Adrenal gland (tissue), 12 donors: ENCODE results near the gene ROCK2. TPM values are rescaled to one million over a fixed set of nuclear protein-coding genes. Genes with fewer than 3 reads are reported as not detected.

Experiments
- DNase-seq, 7 donors: peaks; one replicate each; pipeline ENCODE4 v3.0.0-alpha.2; 2019 to 2020
- H3K27ac ChIP-seq, 5 donors: fragments of 200-600 bp; sonication (generic) in 4 of 5; 1 replicate in 3 of 5; 2 replicates in 2 of 5; pipeline versions ENCODE4 v1.5.1 to v1.8.0; 2016 to 2020; ENCODE audit warnings: mild to moderate bottlenecking in 1 of 5
- H3K27me3 ChIP-seq: fragments of 200-600 bp; 2 replicates; pipeline ENCODE4 v1.8.0; 2021
- H3K36me3 ChIP-seq, 2 donors: fragments of 200-600 bp; replicated peaks in 1 of 2; 1 replicate in 1 of 2; 2 replicates in 1 of 2; pipeline versions ENCODE4 v1.5.1 to v1.8.0; 2018 to 2022
- H3K4me1 ChIP-seq, 2 donors: fragments of 200-600 bp; replicated peaks in 1 of 2; 1 replicate in 1 of 2; 2 replicates in 1 of 2; pipeline versions ENCODE4 v1.5.1 to v1.8.0; 2018 to 2021
- H3K4me3 ChIP-seq, 4 donors: fragments of 200-600 bp; sonication (generic) in 3 of 4; one replicate each; pipeline ENCODE4 v1.5.1; 2016 to 2018
- H3K9me3 ChIP-seq, 3 donors: fragments of 200-600 bp; sonication (generic) in 1 of 3; replicated peaks in 1 of 3; 1 replicate in 2 of 3; 2 replicates in 1 of 3; pipeline versions ENCODE4 v1.5.1 to v1.8.0; 2016 to 2021
- POLR2A ChIP-seq, 2 donors: fragments of 450-650 bp; IDR thresholded peaks; one replicate each; pipeline ENCODE4 v1.6.1; 2017; ENCODE audit warnings: antibody characterized with exemption in 2 of 2, mild to moderate bottlenecking in 2 of 2, moderate library complexity in 1 of 2
- WGBS, 4 donors: extraction: QIAGEN DNeasy Blood & Tissue Kit in 2 of 4; methylation state at CpG; one replicate each; pipeline versions ENCODE4 v1.1.5 to v1.1.7; 2013 to 2017; 5-methylcytosine and 5-hydroxymethylcytosine counted together
- intact Hi-C, 2 donors: fragments of 100-400 bp; cut with DNase I; formaldehyde crosslinking; loops; one replicate each; pipeline versions ENCODE4 v1.14.1 to v1.15.0; 2022 to 2023
- polyA plus RNA-seq, 3 donors: library from polyadenylated mRNA; stranded (reverse); fragments of 200-250 nt in 2 of 3; fragments of 350-450 nt in 1 of 3; fragmentation: Illumina TruSeq in 1 of 3; extraction: RNeasy Lipid Tissue Mini Kit (QIAGEN cat#74804) in 1 of 3; gene quantifications; one replicate each; pipeline ENCODE4 v1.2.3, GENCODE V29; 2013 to 2014
- total RNA-seq, 9 donors: library from RNA; depleted of rRNA in 4 of 9; stranded (reverse); fragments of >200 nt in 4 of 9; fragments of 120-200 nt in 1 of 9; fragmentation: NEBNext Ultra II Directional in 1 of 9; extraction: Animal tissue kit (Norgen Biotek cat#: 25700) in 1 of 9; gene quantifications; one replicate each; pipeline versions ENCODE4 v1.1.0 to v1.2.4, GENCODE V29; 2013 to 2023
- TF ChIP-seq, protein P1 (sequence below), 6 experiments: fragments of 450-650 bp in 4 of 6; fragments of 200-600 bp in 2 of 6; sonication (generic) in 1 of 6; IDR thresholded peaks; 1 replicate in 5 of 6; 2 replicates in 1 of 6; pipeline versions ENCODE4 v1.5.1 to v1.8.0; 2016 to 2021; ENCODE audit warnings: antibody characterized with exemption in 6 of 6, mild to moderate bottlenecking in 2 of 6, moderate library complexity in 1 of 6
- donor health status: healthy with polysubstance abuse.
- donor health status: Bipolar disorder and iron deficiency.
- donor health status: DM: yes; HTN: yes; CAD: no.
- donor health status: DM: no; HTN: no; CAD: no.
- donor health status: DM: no; HTN: no; CAD: no.
- donor health status: DM: yes; HTN: yes; CAD: no.

ROCK2 gene
- total and polyA plus RNA-seq, 12 donors = 5.0 to 46.6 (median 26.2) TPM

- H3K9me3 ChIP-seq = no peaks in the 10 kb centered on the region
- 89 to 94% (median 92%) methylated on average over 6 of the region's 6 CpGs for WGBS, 4 donors
- H3K36me3 ChIP-seq = no peaks in the 10 kb centered on the region
- intact Hi-C loops = loop anchor here in 1 of 2 donors (5.0 to 10.0 kb wide), 2 partner anchors 68 to 105 kb away; no protein-coding TSS in a partner anchor
- no peak for TF ChIP-seq POLR2A (IDR thresholded peaks at IDR 0.05)
- TF ChIP-seq, protein P1, sequence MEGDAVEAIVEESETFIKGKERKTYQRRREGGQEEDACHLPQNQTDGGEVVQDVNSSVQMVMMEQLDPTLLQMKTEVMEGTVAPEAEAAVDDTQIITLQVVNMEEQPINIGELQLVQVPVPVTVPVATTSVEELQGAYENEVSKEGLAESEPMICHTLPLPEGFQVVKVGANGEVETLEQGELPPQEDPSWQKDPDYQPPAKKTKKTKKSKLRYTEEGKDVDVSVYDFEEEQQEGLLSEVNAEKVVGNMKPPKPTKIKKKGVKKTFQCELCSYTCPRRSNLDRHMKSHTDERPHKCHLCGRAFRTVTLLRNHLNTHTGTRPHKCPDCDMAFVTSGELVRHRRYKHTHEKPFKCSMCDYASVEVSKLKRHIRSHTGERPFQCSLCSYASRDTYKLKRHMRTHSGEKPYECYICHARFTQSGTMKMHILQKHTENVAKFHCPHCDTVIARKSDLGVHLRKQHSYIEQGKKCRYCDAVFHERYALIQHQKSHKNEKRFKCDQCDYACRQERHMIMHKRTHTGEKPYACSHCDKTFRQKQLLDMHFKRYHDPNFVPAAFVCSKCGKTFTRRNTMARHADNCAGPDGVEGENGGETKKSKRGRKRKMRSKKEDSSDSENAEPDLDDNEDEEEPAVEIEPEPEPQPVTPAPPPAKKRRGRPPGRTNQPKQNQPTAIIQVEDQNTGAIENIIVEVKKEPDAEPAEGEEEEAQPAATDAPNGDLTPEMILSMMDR (IDR thresholded peaks at IDR 0.05) = no peak
- DNase-seq = no peak
- H3K27ac ChIP-seq = no peak overlapping the region
- H3K4me3 ChIP-seq = no peak overlapping the region
- no peaks in the 10 kb centered on the region for H3K27me3 ChIP-seq
- H3K4me1 ChIP-seq = peaks cover 4 to 47% of the 10 kb centered on the region in 2 donors
These were observed 4.8 kb downstream of the ROCK2 start for GRCh38 chr2:11339508-11340083.

DNA sequence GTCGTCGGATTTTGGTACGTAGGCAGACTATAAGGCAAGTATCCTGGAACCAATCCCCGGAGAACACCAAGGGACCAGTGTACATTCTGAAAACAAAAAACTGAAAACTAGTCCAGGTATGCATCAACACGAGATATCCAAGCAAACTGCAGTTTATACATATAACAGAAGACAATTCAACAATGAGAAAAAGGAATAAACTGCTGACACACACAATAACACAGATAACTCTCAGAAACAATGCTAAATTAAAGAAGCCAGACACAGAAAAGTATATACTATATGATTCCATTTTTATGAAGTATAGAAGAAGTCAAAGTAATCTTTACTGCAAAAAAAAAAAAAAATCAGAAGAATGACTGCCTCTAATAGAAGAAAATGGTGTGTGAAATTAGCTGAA, 5.9 kb downstream of the ROCK2 start:
- no peak for DNase-seq
- Histone ChIP-seq H3K9me3 (no peaks in the 10 kb centered on the region), H3K27me3 (no peaks in the 10 kb centered on the region), H3K4me3 (no peak overlapping the region), H3K36me3 (no peaks in the 10 kb centered on the region), H3K4me1 (peaks cover 4 to 47% of the 10 kb centered on the region in 2 donors), H3K27ac (no peak overlapping the region)
- WGBS, 4 donors = 91 to 96% (median 93%) methylated on average over 5 of the region's 5 CpGs
- no peak for TF ChIP-seq POLR2A (IDR thresholded peaks at IDR 0.05)
- TF ChIP-seq, protein P1 (IDR thresholded peaks at IDR 0.05) = no peak
- intact Hi-C loops = loop anchor here in 1 of 2 donors (10.0 kb wide), 1 partner anchor 104 kb away; no protein-coding TSS in a partner anchor

DNA sequence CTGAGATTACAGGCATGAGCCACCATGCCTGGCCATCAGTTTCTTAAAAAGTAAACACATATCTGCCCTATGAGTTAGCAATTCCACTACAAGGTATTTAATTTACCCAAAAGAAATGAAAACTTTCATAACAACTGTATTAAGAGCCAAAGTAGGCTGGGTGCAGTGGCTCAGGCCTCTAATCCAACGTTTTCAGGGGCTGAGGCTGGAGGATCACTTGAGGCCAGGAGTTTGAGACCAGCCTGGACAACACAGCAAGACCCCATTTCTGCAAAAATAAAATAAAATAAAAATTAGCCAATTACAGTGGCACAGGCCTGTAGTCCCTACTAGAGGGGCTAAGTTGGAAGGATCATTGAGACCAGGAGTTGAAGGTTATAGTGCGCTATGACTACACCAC, 6.5 kb downstream of the ROCK2 start:
- Histone ChIP-seq H3K27me3 (no peaks in the 10 kb centered on the region), H3K9me3 (no peaks in the 10 kb centered on the region), H3K4me1 (peaks cover 4 to 49% of the 10 kb centered on the region in 2 donors), H3K4me3 (no peak overlapping the region), H3K27ac (no peak overlapping the region), H3K36me3 (no peaks in the 10 kb centered on the region)
- intact Hi-C loops = loop anchor here in 1 of 2 donors (10.0 kb wide), 1 partner anchor 103 kb away; no protein-coding TSS in a partner anchor
- 88 to 99% (median 97%) methylated on average over 2 of the region's 2 CpGs for WGBS, 4 donors
- no peak for DNase-seq
- no peak for TF ChIP-seq POLR2A (IDR thresholded peaks at IDR 0.05)
- TF ChIP-seq, protein P1 (IDR thresholded peaks at IDR 0.05) = no peak

GRCh38 chr2:11336189-11336588, 8.2 kb downstream of the ROCK2 start:
- DNase-seq = no peak
- Histone ChIP-seq H3K9me3 (no peaks in the 10 kb centered on the region), H3K4me1 (peaks cover 4 to 32% of the 10 kb centered on the region in 2 donors)

More at GRCh38 chr2:11336189-11336588, 8.2 kb downstream of the ROCK2 start:
- Histone ChIP-seq H3K27ac (no peak overlapping the region), H3K36me3 (no peaks in the 10 kb centered on the region), H3K27me3 (no peaks in the 10 kb centered on the region), H3K4me3 (no peak overlapping the region)
- no peak for TF ChIP-seq POLR2A (IDR thresholded peaks at IDR 0.05)
- TF ChIP-seq, protein P1 (IDR thresholded peaks at IDR 0.05) = no peak
- 89 to 100% (median 95%) methylated on average over 1 of the region's 1 CpG for WGBS, 4 donors
- intact Hi-C loops = loop anchor here in 1 of 2 donors (10.0 kb wide), 1 partner anchor 101 kb away; no protein-coding TSS in a partner anchor
